OCI-M2 (cell line): ENCODE data around the gene FBXO28.
A peak's percentile ranks its signal among the peaks of the same experiment; 100 is the strongest.

Experiments
- DNase-seq: peaks from one replicate; lab custom pipeline; 2025; ENCODE audit not compliant: unreplicated experiment; lab: John Stamatoyannopoulos, UW

FBXO28 gene

DNA sequence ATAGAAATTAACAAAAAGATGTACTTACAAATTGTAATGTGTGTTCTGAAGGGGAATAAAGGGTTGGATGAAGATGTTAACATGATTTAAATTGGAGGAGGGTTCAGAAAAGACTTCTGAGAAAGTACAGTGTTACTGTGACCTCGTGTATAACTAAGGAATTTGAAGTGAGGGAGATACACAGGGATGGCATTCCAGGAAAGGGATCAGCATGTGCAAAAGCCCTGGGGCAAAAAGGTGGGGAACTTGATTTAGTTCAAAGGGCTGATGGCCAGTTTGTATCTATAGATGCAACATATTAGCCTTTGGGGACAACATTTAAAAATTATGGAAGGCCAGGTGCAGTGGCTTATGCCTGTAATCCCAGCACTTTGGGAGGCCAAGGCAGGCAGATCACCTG is 35.8 kb downstream of the FBXO28 start:
- DNase-seq = no peak

DNA sequence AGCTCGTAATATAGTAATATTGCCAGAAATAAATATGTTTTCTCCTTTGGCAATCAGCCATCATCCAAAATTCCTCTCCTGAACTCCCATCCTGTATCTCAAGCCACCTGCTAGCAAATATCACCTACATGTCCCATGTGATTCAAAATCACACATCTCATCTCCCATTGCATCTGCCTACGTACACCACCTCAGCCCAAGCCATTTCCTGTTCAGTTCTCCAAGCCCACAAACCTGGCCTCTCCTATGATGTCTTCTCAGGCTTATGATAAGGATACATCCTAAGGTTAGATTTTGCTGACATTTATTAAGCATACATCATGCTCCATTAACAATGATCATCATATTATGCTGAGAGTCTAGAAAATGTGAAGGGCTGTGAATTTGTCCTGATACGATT is 37.2 kb downstream of the FBXO28 start:
- no peak for DNase-seq

DNA sequence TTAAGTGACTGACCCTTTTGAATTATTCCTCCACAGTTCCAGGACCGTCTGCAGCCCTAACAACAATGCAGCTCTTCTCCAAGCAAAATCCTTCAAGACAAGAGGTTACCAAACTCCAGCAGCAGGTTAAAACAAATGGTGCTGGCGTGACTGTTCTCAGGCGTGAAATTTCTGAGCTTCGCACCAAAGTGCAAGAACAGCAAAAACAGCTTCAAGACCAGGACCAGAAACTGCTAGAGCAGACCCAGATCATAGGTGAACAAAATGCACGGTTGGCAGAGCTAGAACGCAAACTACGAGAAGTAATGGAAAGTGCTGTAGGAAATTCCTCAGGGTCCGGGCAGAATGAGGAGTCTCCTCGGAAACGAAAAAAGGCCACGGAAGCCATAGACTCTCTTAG is 43.4 kb downstream of the FBXO28 start:
- no peak for DNase-seq

DNA sequence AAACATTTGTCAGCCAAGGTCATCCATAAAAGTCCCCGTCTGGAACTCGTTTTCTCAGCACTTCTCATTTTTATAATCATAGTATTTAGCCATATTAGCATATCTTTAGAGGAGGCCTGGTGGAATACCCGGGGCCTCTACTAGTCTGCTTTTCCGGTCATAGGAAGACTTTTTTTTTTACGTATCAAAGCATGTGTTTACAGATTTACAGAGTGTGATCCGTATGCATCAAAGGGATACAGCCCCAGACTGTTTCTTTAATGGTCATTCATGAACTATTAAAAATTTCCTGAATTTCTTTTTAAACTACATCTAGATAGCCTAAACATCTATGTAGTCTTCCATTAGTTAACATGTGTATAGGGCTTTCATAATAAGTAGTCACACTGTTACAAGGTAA is 45.6 kb downstream of the FBXO28 start:
- no peak for DNase-seq

DNA sequence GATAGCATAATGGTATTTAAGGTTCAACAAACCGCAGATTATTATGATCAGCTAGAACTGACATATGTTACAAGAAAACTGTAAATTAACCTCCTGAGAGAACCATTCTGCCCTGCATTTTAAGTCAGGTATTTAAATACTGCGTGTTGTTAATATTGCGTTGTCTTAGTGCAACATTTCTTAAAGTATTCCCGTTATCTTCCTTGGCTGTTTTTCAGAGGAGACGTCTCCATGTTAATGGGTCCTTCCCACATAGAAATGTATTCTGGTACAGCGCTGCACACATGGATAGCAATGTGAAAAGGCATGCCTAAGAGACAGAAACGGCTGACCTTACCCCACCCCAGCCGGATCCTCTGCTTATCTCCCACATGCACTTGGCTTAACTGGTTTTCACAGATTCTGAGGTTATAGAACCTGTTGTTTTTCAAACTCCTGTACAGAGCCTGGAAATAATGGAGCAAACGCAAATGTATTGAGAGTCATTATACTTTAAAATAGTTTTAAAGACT is 46.3 kb downstream of the FBXO28 start:
- peak; percentile 31 for DNase-seq

DNA sequence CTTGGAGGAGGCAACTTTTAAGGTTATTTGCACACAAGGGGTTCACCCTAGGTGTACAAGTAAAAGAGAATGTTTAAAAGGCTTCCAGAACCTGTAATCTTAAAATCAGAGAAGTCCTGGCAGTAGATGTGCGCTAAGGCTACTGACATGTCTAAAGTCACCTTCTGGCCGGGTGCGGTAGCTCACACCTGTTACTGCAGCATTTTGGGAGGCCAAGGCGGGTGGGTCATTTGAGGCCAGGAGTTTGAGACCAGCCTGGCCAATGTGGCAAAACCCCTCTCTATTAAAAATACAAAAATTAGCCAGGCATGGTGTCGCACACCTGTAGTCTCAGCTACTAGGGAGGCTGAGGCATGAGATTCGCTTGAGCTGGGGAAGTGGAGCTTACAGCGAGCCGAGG is 48.9 kb downstream of the FBXO28 start:
- DNase-seq = no peak

DNA sequence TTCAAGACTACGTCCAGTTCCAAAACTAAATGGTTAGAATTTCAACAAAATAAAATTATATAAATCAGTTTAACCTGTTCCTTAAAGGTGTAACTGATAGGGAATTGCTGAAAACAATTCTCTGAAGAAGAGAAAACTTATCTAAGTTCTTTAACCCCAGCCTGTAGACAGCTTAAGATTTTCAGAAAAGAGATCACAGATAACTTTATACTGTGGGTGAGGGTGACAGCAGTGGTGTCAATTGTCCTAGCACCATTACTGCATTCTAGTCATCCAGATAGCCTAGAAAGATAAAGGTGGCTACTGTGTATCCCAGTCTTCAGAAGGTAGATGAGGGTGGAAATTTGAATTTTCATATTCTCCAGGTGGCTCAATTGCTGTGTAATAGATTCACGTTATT is 49.4 kb downstream of the FBXO28 start:
- no peak for DNase-seq

DNA sequence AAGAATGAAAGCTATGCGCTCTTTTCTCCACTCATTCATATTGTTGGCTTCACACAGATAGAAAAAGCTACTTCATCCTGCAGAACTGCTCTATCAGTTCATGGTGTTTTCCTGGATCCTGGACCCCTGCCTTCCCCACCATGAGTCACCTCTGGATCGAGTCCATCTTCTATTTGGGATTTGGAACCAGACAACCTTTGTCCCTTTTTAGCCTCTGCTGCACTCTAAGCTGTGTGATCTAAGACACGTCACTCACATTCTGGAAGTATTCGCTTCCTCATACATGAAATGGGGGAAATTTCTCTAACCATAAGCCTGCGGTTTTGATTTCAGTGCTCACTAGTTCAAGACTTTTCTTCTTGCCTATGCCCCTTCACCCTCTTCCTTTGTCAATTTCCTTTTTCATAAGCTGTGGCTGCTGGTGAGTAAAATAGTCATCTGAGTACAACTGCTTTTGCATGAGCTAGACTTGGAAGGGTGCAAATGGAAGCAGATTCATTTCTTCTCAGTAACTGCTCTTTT is 55.0 kb downstream of the FBXO28 start:
- DNase-seq = no peak

DNA sequence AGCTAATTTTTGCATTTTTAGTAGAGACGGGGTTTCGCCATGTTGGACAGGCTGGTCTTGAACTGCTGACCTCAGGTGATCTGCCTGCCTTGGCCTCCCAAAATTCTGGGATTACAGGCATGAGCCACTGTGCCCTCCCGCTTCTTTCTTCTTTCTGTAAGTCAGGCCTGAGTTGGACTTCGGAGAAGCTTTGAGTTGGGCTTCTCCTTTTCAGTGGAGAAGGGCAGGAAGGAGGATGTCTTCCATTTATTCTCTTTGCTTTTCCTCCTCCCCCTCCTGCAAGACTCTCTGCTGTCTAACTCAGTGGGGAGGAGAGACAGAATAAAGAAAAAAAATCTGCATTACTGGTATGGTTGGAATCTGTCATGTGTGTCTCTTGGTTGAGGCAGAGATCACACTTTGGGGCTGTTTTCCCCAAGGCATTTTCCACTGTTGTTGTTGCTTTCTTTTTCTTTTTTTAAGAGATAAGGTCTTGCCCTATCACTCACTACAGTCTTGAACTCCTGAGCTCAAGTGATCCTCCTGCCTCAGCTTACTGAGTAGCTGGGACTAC is 55.9 kb downstream of the FBXO28 start:
- no peak for DNase-seq

DNA sequence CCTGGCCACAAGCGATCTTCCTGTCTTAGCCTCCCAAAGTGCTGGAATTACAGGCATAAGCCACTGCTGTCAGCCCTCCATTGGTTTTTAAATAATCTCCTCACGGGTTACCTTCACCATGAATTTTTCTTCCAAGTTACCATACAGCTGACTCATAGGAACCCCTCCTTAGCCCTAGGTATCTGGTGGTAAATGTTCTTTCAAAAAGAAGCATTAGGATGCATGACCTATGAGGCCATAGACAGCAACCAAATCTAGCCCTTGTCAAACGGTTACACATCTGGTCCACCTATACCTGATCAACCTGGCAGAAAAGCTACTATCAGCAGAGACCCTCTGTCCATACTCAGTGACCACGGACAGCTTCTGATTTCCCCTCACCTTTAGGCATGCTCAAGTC is 56.4 kb downstream of the FBXO28 start:
- DNase-seq = no peak

DNA sequence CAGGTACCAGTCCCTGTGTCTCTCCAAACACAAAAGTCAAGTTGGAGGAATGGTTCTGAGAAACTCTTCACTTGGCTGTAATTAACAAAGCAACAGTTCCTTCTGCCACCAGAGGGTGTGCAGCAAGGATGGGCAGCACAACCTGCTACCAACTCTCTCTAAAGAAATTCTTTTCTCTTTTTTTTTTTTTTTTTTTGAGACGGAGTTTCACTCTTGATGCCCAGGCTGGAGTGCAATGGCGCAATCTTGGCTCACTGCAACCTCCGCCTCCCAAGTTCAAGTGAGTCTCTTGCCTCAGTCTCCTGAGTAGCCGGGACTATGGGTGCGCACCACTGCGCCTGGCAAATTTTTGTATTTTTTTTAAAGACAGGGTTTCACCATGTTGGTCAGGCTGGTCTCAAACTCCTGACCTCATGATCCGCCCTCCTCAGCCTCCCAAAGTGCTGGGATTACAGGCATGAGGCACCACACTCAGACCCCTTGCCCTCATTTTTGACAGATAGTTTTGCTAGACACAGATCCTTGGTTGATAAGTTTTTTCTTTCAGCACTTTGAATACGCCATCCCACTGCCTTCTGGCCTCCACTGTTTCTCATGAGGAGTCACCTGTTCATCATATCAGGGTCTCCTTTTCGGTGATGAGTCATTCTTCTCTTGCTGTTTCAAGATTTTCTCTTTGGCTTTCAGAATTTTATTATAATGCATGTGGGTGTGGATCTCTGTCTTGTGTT is 57.0 kb downstream of the FBXO28 start:
- DNase-seq = no peak

DNA sequence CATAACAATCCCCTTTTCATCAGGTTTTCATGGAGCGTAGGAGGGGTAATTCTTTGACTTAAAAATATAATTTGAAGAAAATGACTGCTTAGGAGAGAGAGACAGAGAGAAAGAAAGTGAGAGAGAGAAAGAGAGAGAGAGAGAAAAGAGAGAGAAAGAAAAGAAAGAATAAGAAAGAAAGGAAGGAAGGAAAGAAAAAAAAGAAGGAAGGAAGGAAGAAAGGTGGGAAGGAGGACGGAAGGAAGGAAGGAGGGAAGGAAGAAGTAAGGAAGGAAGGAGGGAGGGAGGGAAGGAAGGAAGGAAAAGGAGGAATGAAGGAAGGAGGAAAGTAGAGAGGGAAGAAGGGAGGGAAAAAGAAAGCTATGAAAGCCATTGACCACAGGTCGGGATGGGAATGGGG is 58.3 kb downstream of the FBXO28 start:
- DNase-seq = no peak

DNA sequence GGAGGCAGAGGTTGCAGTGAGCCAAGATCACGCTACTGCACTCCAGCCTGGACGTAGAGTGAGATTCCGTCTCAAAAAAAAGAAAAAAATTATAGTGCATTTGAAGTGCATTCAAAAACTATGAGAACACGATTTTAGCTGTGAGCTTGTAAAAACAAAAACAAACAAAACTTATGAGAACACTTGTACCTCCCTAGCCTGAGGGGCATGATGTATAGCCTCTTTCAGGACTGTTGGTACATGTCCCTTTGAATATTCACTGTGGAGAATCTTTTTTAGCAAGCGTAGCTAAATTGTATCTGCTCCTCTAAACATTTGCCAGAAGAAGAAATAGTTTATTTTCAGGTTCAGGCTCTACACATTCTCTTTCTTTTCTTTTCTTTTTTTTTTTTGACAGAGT is 59.6 kb downstream of the FBXO28 start:
- no peak for DNase-seq

DNA sequence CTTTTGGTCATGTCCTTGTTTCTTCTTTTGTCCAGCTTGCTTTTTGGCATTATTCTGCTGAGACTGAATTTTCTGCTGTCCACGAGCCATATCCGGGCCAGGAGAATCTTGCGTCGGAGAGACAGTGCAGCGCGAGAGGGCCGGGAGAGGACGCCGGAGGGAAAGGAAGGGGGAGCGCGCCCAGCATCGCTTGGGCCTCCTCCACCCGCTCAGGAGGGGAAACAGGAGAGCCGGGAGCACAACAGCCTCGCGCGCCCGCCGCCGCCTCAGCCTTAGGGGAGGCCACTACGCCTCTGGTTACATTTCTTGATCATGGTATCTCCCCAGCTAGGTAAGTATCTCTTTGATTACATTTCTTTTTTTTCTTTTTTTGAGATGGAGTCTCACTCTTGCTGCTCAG is 61.7 kb downstream of the FBXO28 start:
- DNase-seq = no peak

DNA sequence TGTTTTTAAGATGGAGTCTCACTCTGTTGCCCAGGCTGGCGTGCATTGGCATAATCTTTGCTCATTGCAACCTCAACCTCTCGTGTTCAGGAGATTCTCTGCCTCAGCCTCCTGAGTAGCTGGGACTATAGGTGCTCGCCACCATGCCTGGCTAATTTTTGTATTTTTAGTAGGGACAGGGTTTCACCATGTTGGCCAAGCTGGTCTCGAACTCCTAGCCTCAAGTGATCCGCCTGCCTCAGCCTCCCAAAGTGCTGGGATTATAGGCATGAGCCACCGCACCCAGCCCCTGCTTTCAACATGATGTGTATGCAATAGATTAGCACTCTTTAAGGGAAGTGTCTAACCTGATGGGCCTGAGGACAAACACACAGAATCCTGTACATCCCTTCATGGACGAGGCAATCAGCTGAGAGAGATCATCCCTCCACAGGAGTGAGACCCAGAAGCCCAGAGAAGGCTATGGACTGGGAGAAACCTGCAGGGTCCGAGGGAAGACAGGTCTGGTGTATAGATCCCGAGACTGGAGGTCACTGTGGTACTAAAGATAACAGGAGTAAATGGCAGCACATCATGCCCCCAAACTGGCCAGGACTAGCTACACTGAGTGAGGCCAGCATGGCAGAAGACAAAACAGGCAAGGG is 63.6 kb downstream of the FBXO28 start:
- no peak for DNase-seq

DNA sequence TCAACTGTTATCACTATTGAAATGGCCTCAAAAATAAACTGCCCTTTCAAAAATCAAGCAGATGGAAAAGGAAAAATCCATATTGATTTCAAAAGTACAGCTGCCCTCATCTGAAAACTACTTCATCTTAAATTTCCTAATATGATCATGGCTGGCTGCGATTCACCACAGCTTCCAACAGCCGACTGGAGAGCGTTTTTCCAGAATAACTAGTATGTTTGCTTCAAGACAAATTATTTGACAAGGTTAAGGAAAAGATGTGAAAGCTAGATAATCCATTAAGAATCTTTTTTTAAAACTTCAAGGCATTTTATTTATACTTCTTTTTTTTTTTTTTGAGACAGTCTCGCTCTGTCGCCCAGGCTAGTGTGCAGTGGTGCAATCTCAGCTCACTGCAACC is 65.0 kb downstream of the FBXO28 start:
- no peak for DNase-seq

DNA sequence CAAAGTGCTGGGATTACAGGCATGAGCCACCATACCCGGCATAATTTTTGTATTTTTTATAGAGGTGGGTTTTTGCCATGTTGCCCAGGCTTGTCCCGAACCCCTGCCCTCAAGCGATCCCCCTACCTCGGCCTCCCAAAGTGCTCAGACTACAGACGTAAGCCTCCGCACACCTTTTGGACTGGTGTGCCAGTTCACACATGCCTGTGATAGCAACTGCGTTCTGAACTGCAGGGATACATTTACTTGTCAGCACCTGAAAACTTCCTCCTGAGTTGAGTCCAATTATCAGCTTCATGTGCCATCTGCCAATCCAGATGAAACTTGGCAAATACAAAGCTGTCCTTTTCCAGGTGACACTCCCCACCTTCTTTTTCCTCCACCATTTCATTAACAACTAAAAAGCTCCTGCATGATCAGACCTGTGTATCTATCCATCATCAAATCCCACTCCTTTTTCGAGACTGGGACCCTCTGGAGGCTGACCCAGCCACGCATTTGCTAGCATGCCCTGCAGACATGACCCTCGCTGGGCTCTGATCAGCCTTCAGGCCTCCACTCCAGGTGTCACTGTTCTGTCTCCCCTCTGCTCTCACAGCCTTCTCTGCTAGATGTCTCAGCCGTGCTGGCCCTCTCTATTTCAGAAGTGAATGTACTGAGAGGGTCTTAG is 67.0 kb downstream of the FBXO28 start:
- DNase-seq = no peak

DNA sequence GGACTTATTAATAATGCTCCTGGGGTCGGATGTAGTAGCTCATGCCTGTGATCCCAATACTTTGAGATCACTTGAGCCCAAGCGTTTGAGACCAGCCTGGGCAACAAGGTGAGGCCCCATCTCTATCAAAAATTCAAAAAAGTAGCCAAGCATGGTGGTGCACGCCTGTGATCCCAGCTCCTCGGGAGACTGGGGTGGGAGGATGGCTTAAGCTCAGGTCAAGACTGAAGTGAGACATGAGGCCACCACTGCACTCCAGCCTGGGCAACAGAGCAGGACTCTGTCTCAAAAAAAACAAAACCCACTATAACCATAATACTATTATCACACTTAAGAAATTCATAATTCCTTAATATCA is 67.5 kb downstream of the FBXO28 start:
- no peak for DNase-seq

DNA sequence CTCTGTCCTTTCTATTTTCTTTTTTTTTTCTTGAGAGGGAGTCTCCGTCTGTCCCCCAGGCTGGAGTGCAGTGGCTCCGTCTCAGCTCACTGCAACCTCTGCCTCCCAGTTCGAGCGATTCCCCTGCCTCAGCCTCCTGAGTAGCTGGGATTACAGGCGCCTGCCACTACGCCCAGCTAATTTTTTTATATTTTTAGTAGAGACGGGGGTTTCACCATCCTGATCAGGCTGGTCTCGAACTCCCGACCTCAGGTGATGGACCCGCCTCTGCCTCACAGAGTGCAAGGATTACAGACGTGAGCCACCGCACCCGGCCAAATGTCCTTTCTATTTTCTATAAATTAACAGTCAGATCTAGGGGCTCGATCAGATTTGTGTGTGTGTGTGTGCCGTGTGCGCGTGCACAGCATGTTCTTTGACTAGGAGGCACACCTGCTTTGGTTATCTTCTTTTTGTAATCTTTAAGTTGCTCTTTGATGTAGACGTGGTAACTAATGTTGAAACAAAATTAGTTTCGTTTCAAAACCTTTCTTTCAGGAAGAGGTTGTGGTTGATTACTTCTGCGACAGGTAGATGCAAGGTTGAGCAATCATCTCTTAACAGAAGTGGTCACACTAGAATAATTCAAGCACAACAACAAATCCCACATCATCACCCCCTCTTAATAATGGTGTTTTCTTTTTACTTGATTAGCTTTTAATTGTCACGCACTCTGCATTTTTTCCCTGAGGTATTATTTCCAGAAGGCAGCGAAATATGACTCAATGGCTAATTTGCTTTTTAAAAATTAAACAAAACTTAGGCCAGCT is 68.3 kb downstream of the FBXO28 start:
- no peak for DNase-seq

DNA sequence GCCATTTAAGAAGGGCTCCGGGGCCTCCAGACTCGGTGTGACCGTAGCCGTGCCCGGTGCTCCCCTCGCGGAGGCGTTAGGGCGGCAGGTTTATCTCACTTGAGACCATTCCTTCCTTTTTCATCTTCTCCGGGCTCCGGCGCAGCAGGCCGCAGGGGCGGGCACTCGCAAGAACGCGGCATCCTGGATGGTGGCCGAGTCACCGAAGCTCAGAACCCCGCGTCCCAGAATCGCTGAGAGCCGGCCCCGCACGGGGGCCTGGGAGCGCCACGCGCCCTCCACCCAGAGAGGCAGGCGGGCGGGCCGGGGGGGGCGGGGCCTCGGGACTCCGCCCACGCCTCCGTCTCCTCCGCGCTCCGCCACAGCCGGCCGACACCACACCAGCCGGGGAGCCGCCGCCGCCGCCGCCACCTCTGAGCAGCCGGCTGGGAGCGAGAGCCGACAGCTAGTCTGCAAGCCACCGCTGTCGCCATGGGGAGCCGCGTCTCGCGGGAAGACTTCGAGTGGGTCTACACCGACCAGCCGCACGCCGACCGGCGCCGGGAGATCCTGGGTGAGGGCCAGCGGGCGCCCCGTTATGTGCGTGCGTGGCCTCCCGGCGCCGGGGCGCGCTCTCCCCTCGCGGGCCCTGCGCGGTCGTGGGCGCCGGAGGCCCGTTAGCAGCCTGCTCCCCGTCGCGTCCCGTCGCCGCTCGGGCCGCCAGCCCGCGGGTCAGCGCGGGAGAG is 69.1 kb downstream of the FBXO28 start, which contains the start of gene DEGS1:
TSS of gene DEGS1 (plus strand) at position 375 of the 725 bp plus-strand sequence. CDS start at position 472, 97 bp downstream.
- DNase-seq = no peak
